ENCODE data around the gene SCEL. TPM values are rescaled to one million over a fixed set of nuclear protein-coding genes. Genes with fewer than 3 reads are reported as not detected.

Gene SCEL
- total RNA-seq, 1 donor from 2014 or later = not detected

GRCh38 chr13:77619655-77620054 is 84.1 kb downstream of the SCEL start:
- H3K4me3 Mint-ChIP-seq = no peak overlapping the region
- Histone ChIP-seq H3K36me3 (no peaks in the 10 kb centered on the region), H3K79me2 (ENCODE audit: low read depth) (no peaks in the 10 kb centered on the region), H4K20me1 (ENCODE audit: low read depth) (no peaks in the 10 kb centered on the region), H3F3A (ENCODE audit: low read depth) (no peaks in the 10 kb centered on the region), H3K9ac (no peak overlapping the region), H3K4me3 (no peak overlapping the region), H3K9me3 (ENCODE audit: low read depth) (no peaks in the 10 kb centered on the region), H3K4me2 (peak overlapping the region; percentile 5), H3K27me3 (no peaks in the 10 kb centered on the region), H2AFZ (replicated peaks) (peak overlapping the region; percentile 35), H3K4me1 (peaks cover 4% of the 10 kb centered on the region), H3K27ac (no peak overlapping the region)
- H3K4me1 Mint-ChIP-seq = peaks cover 24% of the 10 kb centered on the region
- H3K9me3 Mint-ChIP-seq = no peaks in the 10 kb centered on the region
- no peak overlapping the region for H3K27ac Mint-ChIP-seq
- no peaks in the 10 kb centered on the region for H3K36me3 Mint-ChIP-seq
- H3K27me3 Mint-ChIP-seq (ENCODE audit: insufficient read depth, low read depth) = no peaks in the 10 kb centered on the region
- TF ChIP-seq CTCF (IDR thresholded peaks at IDR 0.05) = no peak
- no peak for TF ChIP-seq EZH2phosphoT487 (IDR thresholded peaks at IDR 0.05)
- TF ChIP-seq EZH2 (IDR thresholded peaks at IDR 0.05) = no peak
- no peak for DNase-seq (ENCODE audit: low spot score)

GRCh38 chr13:77620138-77620537 is 84.6 kb downstream of the SCEL start:
- no peaks in the 10 kb centered on the region for H3F3A ChIP-seq (ENCODE audit: low read depth)
- no peak overlapping the region for H3K9ac ChIP-seq
- no peak overlapping the region for H3K4me3 ChIP-seq
- no peaks in the 10 kb centered on the region for H3K27me3 Mint-ChIP-seq (ENCODE audit: insufficient read depth, low read depth)
- no peaks in the 10 kb centered on the region for H3K9me3 Mint-ChIP-seq
- H3K27ac ChIP-seq = no peak overlapping the region
- no peak for TF ChIP-seq CTCF (IDR thresholded peaks at IDR 0.05)
- no peak for TF ChIP-seq EZH2 (IDR thresholded peaks at IDR 0.05)
- no peak for TF ChIP-seq EZH2phosphoT487 (IDR thresholded peaks at IDR 0.05)
- no peaks in the 10 kb centered on the region for H3K79me2 ChIP-seq (ENCODE audit: low read depth)
- no peaks in the 10 kb centered on the region for H3K36me3 Mint-ChIP-seq
- no peaks in the 10 kb centered on the region for H3K9me3 ChIP-seq (ENCODE audit: low read depth)
- peak overlapping the region; percentile 5 for H3K4me2 ChIP-seq
- H3K27me3 ChIP-seq = no peaks in the 10 kb centered on the region
- H3K27ac Mint-ChIP-seq = no peak overlapping the region
- H4K20me1 ChIP-seq (ENCODE audit: low read depth) = no peaks in the 10 kb centered on the region
- peaks cover 24% of the 10 kb centered on the region for H3K4me1 Mint-ChIP-seq
- no peak for DNase-seq (ENCODE audit: low spot score)
- H2AFZ ChIP-seq (replicated peaks) = no peak overlapping the region
- H3K36me3 ChIP-seq = no peaks in the 10 kb centered on the region
- no peak overlapping the region for H3K4me3 Mint-ChIP-seq
- H3K4me1 ChIP-seq = peaks cover 4% of the 10 kb centered on the region

- no peaks in the 10 kb centered on the region for H3F3A ChIP-seq (ENCODE audit: low read depth)
- H3K36me3 Mint-ChIP-seq = no peaks in the 10 kb centered on the region
- no peaks in the 10 kb centered on the region for H4K20me1 ChIP-seq (ENCODE audit: low read depth)
- no peak overlapping the region for H2AFZ ChIP-seq (replicated peaks)
- H3K27ac Mint-ChIP-seq = no peak overlapping the region
- H3K4me2 ChIP-seq = no peak overlapping the region
- H3K4me3 ChIP-seq = no peak overlapping the region
- no peaks in the 10 kb centered on the region for H3K27me3 ChIP-seq
- H3K9me3 Mint-ChIP-seq = no peaks in the 10 kb centered on the region
- H3K27me3 Mint-ChIP-seq (ENCODE audit: insufficient read depth, low read depth) = no peaks in the 10 kb centered on the region
- no peak overlapping the region for H3K9ac ChIP-seq
- H3K36me3 ChIP-seq = no peaks in the 10 kb centered on the region
- peaks cover 21% of the 10 kb centered on the region for H3K4me1 Mint-ChIP-seq
- DNase-seq (ENCODE audit: low spot score) = no peak
- TF ChIP-seq EZH2 (IDR thresholded peaks at IDR 0.05) = no peak
- no peak for TF ChIP-seq EZH2phosphoT487 (IDR thresholded peaks at IDR 0.05)
- no peak for TF ChIP-seq CTCF (IDR thresholded peaks at IDR 0.05)
- peaks cover 4% of the 10 kb centered on the region for H3K4me1 ChIP-seq
- no peaks in the 10 kb centered on the region for H3K9me3 ChIP-seq (ENCODE audit: low read depth)
- no peaks in the 10 kb centered on the region for H3K79me2 ChIP-seq (ENCODE audit: low read depth)
- no peak overlapping the region for H3K4me3 Mint-ChIP-seq
- H3K27ac ChIP-seq = no peak overlapping the region
Observed at GRCh38 chr13:77623806-77624205, 88.3 kb downstream of the SCEL start.

Measured in neural progenitor cell (in vitro differentiated cells).